CD4-positive, CD25-positive, alpha-beta regulatory T cell (primary cell): Measurements from ENCODE around the gene OTUD3. TPM values are rescaled to one million over a fixed set of nuclear protein-coding genes. Genes with fewer than 3 reads are reported as not detected.

ENCODE experiments used
- ATAC-seq, 2 donors: fragments of 150-1000 bp; cut with Tn5 transposase; one replicate each; pipeline ENCODE4 v1.10.0; 2021; ENCODE audit warnings: low read depth in 2 of 2, moderate number of reproducible peaks in 2 of 2, moderate library complexity in 1 of 2
- DNase-seq, 3 donors: peaks; one replicate each; pipeline versions ENCODE4 v3.0.0 to v3.0.0-alpha.2; 2012 to 2022; ENCODE audit warnings: mixed read lengths in 1 of 3
- H3K27ac ChIP-seq: one replicate; pipeline ENCODE4 v1.7.0; 2013; ENCODE audit warnings: mild to moderate bottlenecking, low read length; ENCODE audit not compliant: insufficient read depth, poor library complexity, severe bottlenecking
- H3K27me3 ChIP-seq: one replicate; pipeline ENCODE4 v1.7.0; 2013; ENCODE audit warnings: low read length; ENCODE audit not compliant: control insufficient read depth, insufficient read depth
- H3K36me3 ChIP-seq: one replicate; pipeline ENCODE4 v1.7.0; 2013; ENCODE audit warnings: mild to moderate bottlenecking, low read length, moderate library complexity; ENCODE audit not compliant: control insufficient read depth, insufficient read depth
- H3K4me1 ChIP-seq: 2 replicates; pipeline ENCODE4 v1.7.0; 2013; ENCODE audit warnings: mild to moderate bottlenecking, low read length; ENCODE audit not compliant: insufficient read depth, control insufficient read depth, poor library complexity, severe bottlenecking
- H3K4me3 ChIP-seq: one replicate; pipeline ENCODE4 v1.7.0; 2013; ENCODE audit warnings: low read depth, mild to moderate bottlenecking, low read length, moderate library complexity
- H3K9me3 ChIP-seq, 2 experiments: 1 replicate in 1 of 2; 2 replicates in 1 of 2; pipeline ENCODE4 v1.7.0; 2013; ENCODE audit warnings: low read length in 2 of 2, mild to moderate bottlenecking in 1 of 2, moderate library complexity in 1 of 2; ENCODE audit not compliant: control insufficient read depth in 2 of 2
- H3K27ac Mint-ChIP-seq, 3 donors: one replicate each; pipeline ENCODE4 v1.8.0; 2020 to 2022; ENCODE audit warnings: mild to moderate bottlenecking in 3 of 3, mixed read lengths in 3 of 3, moderate library complexity in 2 of 3
- H3K27me3 Mint-ChIP-seq: one replicate; pipeline ENCODE4 v1.8.0; 2022; ENCODE audit warnings: mild to moderate bottlenecking, mixed read lengths
- H3K36me3 Mint-ChIP-seq: one replicate; pipeline ENCODE4 v1.8.0; 2020; ENCODE audit warnings: mixed read lengths
- H3K4me1 Mint-ChIP-seq, 4 donors: one replicate each; pipeline ENCODE4 v1.8.0; 2020 to 2022; ENCODE audit warnings: mixed read lengths in 4 of 4, mild to moderate bottlenecking in 1 of 4
- H3K4me3 Mint-ChIP-seq, 4 donors: one replicate each; pipeline ENCODE4 v1.8.0; 2020 to 2022; ENCODE audit warnings: mild to moderate bottlenecking in 4 of 4, mixed read lengths in 4 of 4, moderate library complexity in 3 of 4
- H3K9me3 Mint-ChIP-seq, 7 donors: one replicate each; pipeline ENCODE4 v1.8.0; 2020 to 2022; ENCODE audit warnings: mixed read lengths in 7 of 7, mild to moderate bottlenecking in 3 of 7, moderate library complexity in 2 of 7
- polyA plus RNA-seq, 4 donors: library from polyadenylated mRNA; unstranded; fragments of 300-500 nt; fragmentation: Illumina TruSeq; gene quantifications; one replicate each; pipeline ENCODE4 v1.2.3, GENCODE V29; 2021
- total RNA-seq: library from RNA; stranded (reverse); gene quantifications from one replicate; pipeline ENCODE4 v1.2.3, GENCODE V29; 2022

Gene OTUD3
- total and polyA plus RNA-seq, 5 donors from 2014 or later, result 0.72 to 20.9 (median 1.1) TPM

DNA sequence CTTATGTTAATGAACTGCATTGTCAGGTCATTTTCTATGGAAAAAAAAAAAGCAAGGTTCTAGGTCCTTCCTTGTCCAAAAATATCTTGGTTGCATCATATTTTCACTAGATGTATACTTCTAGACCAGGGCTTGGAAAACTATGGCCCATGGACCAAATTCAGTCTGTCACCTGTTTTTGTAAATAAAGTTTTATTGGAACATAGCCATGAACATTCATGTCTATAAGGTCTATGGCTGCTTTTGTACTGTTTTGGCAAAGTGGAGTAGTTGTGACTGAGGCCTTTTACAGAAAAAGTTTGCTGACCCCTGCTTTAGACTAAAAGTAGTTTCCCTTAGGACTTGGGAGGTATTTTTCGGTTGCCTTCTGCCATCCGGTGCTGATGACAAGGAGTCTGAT is 60.5 kb downstream of the OTUD3 start:
- H3K9me3 Mint-ChIP-seq, result peaks cover 0 to 6% (median 0%) of the 10 kb centered on the region in 7 donors
- ATAC-seq, result no peak
- H3K4me3 ChIP-seq, result no peak overlapping the region
- H3K27ac Mint-ChIP-seq, result no peak overlapping the region
- no peak overlapping the region for H3K4me3 Mint-ChIP-seq
- DNase-seq, result no peak
- no peaks in the 10 kb centered on the region for H3K4me1 Mint-ChIP-seq
- no peaks in the 10 kb centered on the region for H3K27me3 ChIP-seq
- H3K36me3 Mint-ChIP-seq, result no peaks in the 10 kb centered on the region
- no peaks in the 10 kb centered on the region for H3K9me3 ChIP-seq
- H3K27ac ChIP-seq, result no peak overlapping the region
- peaks cover 30% of the 10 kb centered on the region for H3K27me3 Mint-ChIP-seq
- no peaks in the 10 kb centered on the region for H3K4me1 ChIP-seq
- H3K36me3 ChIP-seq, result no peaks in the 10 kb centered on the region

DNA sequence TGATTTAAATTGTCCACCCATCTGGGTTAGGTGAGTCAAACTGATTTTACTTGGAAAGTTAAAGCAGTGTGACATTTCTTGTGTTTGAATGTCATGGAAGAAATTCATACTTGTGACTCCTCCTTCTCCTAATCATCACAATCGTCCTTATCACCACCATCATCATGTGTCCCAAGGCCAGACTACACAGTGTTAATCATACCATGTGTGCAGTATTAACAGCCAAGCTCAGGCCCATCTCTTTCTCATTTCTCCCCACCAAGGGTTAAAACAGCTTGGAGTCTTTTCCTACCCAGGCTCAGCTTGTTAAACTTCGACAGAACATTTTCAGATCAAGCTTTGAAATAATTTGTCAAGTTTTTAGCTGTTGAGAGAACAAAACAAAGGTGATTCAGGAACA is 63.7 kb downstream of the OTUD3 start:
- ATAC-seq, result no peak
- Mint-ChIP-seq H3K27me3 (peaks cover 35% of the 10 kb centered on the region), H3K36me3 (no peaks in the 10 kb centered on the region), H3K27ac (no peak overlapping the region), H3K4me3 (no peak overlapping the region), H3K9me3 (peaks cover 0 to 6% (median 0%) of the 10 kb centered on the region in 7 donors), H3K4me1 (no peaks in the 10 kb centered on the region)
- H3K27me3 ChIP-seq, result peaks cover 3% of the 10 kb centered on the region
- no peak overlapping the region for H3K27ac ChIP-seq
- H3K36me3 ChIP-seq, result no peaks in the 10 kb centered on the region
- H3K4me3 ChIP-seq, result no peak overlapping the region
- DNase-seq, result no peak
- H3K4me1 ChIP-seq, result no peaks in the 10 kb centered on the region
- H3K9me3 ChIP-seq, result no peaks in the 10 kb centered on the region

DNA sequence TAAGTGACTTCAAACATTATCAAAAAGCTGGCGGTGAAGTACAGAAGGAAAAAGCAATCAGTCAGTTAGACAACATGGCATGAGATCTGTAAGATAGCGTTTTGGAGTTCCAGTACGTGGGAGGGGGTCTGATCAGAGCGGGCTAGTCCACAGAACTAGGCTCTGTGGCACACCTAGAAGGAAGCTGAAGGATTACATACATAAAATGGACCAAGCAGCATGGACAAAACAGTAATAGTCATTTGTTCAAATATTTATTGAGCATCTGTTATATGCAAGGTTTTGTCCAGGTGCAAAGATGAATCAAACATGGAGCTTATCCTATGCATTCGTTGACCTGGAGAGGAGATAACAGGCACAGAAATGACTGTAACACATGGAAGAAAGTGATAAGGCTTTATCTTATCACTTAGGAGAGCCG is 64.1 kb downstream of the OTUD3 start:
- Mint-ChIP-seq H3K36me3 (no peaks in the 10 kb centered on the region), H3K9me3 (peaks cover 0 to 6% (median 0%) of the 10 kb centered on the region in 7 donors), H3K27me3 (peaks cover 33% of the 10 kb centered on the region), H3K4me3 (no peak overlapping the region), H3K4me1 (no peaks in the 10 kb centered on the region), H3K27ac (no peak overlapping the region)
- DNase-seq (no peak), ATAC-seq (no peak)
- H3K9me3 ChIP-seq, result no peaks in the 10 kb centered on the region
- peaks cover 3% of the 10 kb centered on the region for H3K27me3 ChIP-seq
- H3K27ac ChIP-seq, result no peak overlapping the region
- H3K36me3 ChIP-seq, result no peaks in the 10 kb centered on the region
- H3K4me1 ChIP-seq, result no peaks in the 10 kb centered on the region
- no peak overlapping the region for H3K4me3 ChIP-seq

DNA sequence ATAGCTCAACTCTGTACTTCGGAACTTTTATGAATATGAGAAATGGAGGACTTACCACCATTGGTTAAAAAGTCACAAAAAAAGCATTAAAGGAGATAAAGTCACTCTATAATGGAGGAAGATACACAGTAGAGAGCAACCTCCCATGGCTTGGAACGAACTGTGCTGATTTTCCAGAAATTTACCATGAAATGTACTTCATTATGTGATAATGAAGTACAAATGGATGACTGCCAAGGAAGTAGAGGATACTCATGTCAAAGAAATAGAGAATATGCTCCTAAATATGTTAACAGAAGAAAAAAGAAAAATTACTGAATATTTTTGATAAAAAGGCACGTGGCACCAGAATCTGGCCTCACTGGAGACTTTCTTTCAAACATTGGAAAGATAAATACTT is 64.8 kb downstream of the OTUD3 start:
- Mint-ChIP-seq H3K27ac (no peak overlapping the region), H3K4me3 (no peak overlapping the region), H3K27me3 (peaks cover 33% of the 10 kb centered on the region), H3K36me3 (no peaks in the 10 kb centered on the region), H3K4me1 (no peaks in the 10 kb centered on the region), H3K9me3 (peaks cover 0 to 6% (median 0%) of the 10 kb centered on the region in 7 donors)
- Histone ChIP-seq H3K27me3 (peaks cover 3% of the 10 kb centered on the region), H3K4me1 (no peaks in the 10 kb centered on the region), H3K9me3 (no peaks in the 10 kb centered on the region), H3K4me3 (no peak overlapping the region), H3K36me3 (no peaks in the 10 kb centered on the region), H3K27ac (no peak overlapping the region)
- ATAC-seq, result no peak
- DNase-seq, result no peak

DNA sequence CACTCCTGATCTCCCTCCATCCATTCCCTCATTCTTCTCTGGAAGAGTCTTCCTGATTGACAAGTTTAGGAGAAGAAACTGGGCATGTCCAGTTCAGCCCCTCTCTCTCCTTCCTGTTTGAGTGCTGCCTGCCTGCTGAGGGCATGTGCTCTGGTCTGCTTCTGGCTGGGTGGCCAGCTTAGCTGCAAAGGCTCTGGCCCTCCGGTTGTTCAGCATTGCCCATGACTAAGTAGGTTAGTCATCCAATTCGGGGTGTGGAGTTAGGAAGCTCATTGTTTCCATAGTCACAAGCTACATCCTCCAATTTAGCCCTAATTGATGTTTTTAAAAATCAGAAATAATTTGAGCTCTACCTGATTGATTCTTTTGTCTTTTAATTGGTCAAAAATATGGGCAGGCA is 66.8 kb downstream of the OTUD3 start:
- Mint-ChIP-seq H3K27me3 (peaks cover 38% of the 10 kb centered on the region), H3K9me3 (peaks cover 0 to 5% (median 2%) of the 10 kb centered on the region in 7 donors), H3K36me3 (no peaks in the 10 kb centered on the region), H3K27ac (no peak overlapping the region), H3K4me1 (no peaks in the 10 kb centered on the region), H3K4me3 (no peak overlapping the region)
- Histone ChIP-seq H3K4me3 (no peak overlapping the region), H3K27ac (no peak overlapping the region), H3K9me3 (no peaks in the 10 kb centered on the region), H3K4me1 (no peaks in the 10 kb centered on the region), H3K27me3 (peaks cover 4% of the 10 kb centered on the region), H3K36me3 (no peaks in the 10 kb centered on the region)
- DNase-seq (no peak), ATAC-seq (no peak)

DNA sequence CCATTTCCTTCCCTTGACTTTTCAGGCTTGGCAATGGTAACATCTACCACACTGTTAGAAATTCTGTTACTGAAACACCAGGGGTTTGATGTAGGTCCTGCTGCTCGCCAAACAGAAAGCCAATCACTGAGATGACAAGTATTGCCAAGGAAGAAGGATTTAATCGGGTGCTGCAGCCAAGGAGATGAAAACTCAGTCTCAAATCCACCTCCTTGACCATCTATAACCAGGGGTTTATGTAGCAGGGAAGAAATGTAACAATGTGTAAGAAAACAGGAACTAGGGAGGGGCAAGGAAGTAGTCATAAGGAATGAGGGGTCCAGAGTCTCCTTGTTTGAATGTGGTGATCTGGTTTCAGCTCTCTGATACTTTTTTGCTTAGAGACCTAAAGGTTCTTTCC is 71.9 kb downstream of the OTUD3 start:
- no peaks in the 10 kb centered on the region for H3K4me1 Mint-ChIP-seq
- no peaks in the 10 kb centered on the region for H3K36me3 Mint-ChIP-seq
- ATAC-seq (no peak), DNase-seq (no peak)
- Histone ChIP-seq H3K27ac (no peak overlapping the region), H3K9me3 (no peaks in the 10 kb centered on the region), H3K27me3 (peaks cover 4% of the 10 kb centered on the region), H3K36me3 (no peaks in the 10 kb centered on the region), H3K4me1 (no peaks in the 10 kb centered on the region), H3K4me3 (no peak overlapping the region)
- no peak overlapping the region for H3K4me3 Mint-ChIP-seq
- H3K27me3 Mint-ChIP-seq, result peaks cover 24% of the 10 kb centered on the region
- H3K27ac Mint-ChIP-seq, result no peak overlapping the region
- H3K9me3 Mint-ChIP-seq, result peaks cover 0 to 6% (median 2%) of the 10 kb centered on the region in 7 donors

DNA sequence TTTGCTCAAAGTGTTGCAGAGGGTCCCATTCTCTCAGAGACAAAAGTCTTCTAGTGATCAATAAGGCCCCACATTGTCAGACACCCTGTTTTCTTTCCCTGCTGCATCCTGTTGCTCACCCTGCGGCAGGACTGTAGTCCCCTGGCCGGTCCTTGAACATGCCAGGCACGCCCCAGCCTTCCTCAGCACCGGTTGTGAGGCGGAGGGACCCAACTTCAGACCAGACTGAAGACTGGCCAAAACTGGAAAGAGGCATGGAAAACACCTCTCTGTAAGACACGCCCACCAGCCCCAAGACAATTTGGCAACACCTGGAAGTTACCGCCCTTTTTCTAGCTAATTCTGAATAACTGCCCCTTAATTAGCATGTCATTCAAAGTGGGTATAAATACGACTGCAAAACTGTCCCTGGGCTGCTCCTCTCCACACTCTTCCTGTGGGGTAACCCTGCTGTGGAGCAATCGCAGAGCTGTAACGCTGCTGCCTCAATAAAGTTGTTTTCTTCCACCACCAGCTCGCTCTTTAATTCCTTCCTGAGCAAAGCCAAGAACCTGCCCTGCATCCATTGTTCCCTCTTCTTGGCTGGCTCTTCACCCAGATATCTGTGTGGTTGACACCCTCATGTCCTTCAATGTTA is 73.5 kb downstream of the OTUD3 start:
- H3K4me3 Mint-ChIP-seq, result no peak overlapping the region
- H3K27ac Mint-ChIP-seq, result no peak overlapping the region
- Histone ChIP-seq H3K4me1 (no peaks in the 10 kb centered on the region), H3K9me3 (no peaks in the 10 kb centered on the region), H3K27ac (no peak overlapping the region), H3K36me3 (no peaks in the 10 kb centered on the region), H3K27me3 (peaks cover 2% of the 10 kb centered on the region), H3K4me3 (no peak overlapping the region)
- DNase-seq (no peak), ATAC-seq (no peak)
- H3K27me3 Mint-ChIP-seq, result peaks cover 23% of the 10 kb centered on the region
- H3K9me3 Mint-ChIP-seq, result peaks cover 0 to 6% (median 2%) of the 10 kb centered on the region in 7 donors
- H3K4me1 Mint-ChIP-seq, result no peaks in the 10 kb centered on the region
- no peaks in the 10 kb centered on the region for H3K36me3 Mint-ChIP-seq

DNA sequence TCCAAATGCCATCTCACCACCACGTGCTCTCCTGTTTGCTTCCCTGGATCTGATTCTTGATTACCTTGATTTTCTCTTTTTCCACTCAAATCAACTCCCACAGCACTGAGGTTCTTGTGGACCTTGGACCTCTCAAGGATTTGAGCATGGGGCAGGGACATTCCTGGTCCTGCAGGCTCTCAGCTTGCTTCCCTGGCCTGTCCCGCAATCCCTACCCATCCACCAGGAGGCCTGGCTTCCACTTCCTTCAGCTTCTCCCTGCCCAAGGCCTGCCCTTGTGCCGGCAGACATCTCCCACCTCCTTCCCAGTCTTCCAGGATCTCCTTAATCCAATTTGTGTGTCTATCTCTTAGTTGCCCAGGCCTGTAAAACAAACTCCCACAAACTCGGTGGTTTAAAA is 75.6 kb downstream of the OTUD3 start:
- Histone ChIP-seq H3K4me1 (no peaks in the 10 kb centered on the region), H3K27me3 (peaks cover 2% of the 10 kb centered on the region), H3K27ac (no peak overlapping the region), H3K36me3 (no peaks in the 10 kb centered on the region), H3K9me3 (no peaks in the 10 kb centered on the region), H3K4me3 (no peak overlapping the region)
- Mint-ChIP-seq H3K27ac (no peak overlapping the region), H3K4me3 (no peak overlapping the region), H3K36me3 (no peaks in the 10 kb centered on the region), H3K4me1 (no peaks in the 10 kb centered on the region), H3K9me3 (peaks cover 0 to 9% (median 3%) of the 10 kb centered on the region in 7 donors), H3K27me3 (peaks cover 24% of the 10 kb centered on the region)
- ATAC-seq (no peak), DNase-seq (no peak)
